ENCODE measurements around the gene AKAP13. TPM values are rescaled to one million over a fixed set of nuclear protein-coding genes. Genes with fewer than 3 reads are reported as not detected.
A peak's percentile ranks its signal among the peaks of the same experiment; 100 is the strongest.

Gene AKAP13
- total RNA-seq, 2 experiments from 2014 or later, result 106 to 113 TPM

DNA sequence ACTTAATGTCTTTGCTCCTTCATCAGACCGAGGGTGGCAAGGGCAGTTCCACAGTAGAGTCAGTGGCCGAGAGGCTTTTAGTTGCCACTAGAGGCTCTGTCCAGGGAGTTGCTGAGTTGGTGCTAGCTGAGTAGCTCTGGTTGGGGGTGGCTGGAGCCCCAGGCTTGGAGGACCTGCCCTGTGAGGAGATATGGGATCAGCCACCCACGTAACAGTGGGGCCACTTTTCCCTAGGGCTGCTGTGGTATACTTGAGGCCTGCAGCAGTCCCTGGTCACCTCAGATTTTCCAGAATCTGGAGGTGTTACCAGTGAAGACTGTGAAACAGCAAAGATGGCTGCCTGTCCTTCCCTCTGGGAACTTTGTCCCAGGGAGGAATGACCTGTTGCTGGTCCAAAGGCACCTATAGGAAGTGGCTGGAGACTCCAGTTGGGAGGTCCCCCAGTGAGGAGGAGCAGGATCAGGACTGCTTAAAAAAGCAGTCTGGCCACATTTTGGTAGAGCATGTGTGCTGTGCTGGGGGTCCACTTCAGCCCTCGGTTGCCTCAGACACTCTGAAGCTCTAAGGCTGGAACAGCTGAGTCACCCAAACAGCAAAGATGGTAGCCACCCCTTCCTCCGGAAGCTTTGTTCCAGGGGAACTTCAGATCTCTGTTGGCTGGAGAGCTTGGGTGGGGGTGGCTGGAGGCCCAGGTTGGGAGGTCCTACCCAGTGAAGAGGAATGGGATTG lies 72.9 kb downstream of the AKAP13 start:
- intact Hi-C loops (cut with micrococcal nuclease), result no loop called here
- H3K36me3 Mint-ChIP-seq, result peaks cover 21% of the 10 kb centered on the region
- DNase-seq, result no peak
- POLR2A ChIA-PET, result no interaction called here
- CTCF ChIA-PET, result interaction anchor here (1.1 to 1.4 kb wide), 2 partner anchors 33 to 157 kb away, joined by 3 to 5 read pairs; no protein-coding TSS in a partner anchor
- H3K27ac Mint-ChIP-seq, result peak overlapping the region; percentile 31
- peaks cover 68% of the 10 kb centered on the region for H3K4me1 Mint-ChIP-seq (ENCODE audit: low read depth)
- H3K9me3 Mint-ChIP-seq, result peaks cover 28% of the 10 kb centered on the region
- no peak overlapping the region for H3K4me3 Mint-ChIP-seq
- H3K27me3 Mint-ChIP-seq, result no peaks in the 10 kb centered on the region

DNA sequence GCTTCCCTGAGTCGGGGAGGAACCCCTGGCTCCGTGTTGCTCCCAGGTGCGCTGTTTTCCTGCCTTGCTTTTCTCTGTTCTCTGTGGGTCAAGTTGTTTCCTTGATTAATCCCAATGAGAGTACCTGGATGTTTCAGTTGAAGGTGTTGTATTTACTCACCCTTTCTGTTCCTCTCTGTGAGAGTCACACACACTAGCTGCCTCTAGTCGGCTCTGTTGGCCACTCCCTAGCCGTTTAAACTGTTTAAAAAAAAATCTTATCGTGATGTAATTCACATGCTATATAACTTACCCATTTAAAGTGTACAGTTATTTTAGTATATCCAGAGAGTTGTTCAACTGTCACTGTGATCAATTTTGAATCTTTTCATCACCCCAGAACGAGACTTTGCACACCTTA lies 74.0 kb downstream of the AKAP13 start:
- intact Hi-C loops (cut with micrococcal nuclease), result no loop called here
- Mint-ChIP-seq H3K9me3 (peaks cover 22% of the 10 kb centered on the region), H3K4me3 (no peak overlapping the region), H3K27me3 (no peaks in the 10 kb centered on the region), H3K27ac (no peak overlapping the region), H3K4me1 (ENCODE audit: low read depth) (peaks cover 68% of the 10 kb centered on the region), H3K36me3 (peaks cover 18% of the 10 kb centered on the region)
- ChIA-PET CTCF (interaction anchor here (1.4 kb wide), 1 partner anchor 32 kb away, joined by 5 read pairs; no protein-coding TSS in a partner anchor), POLR2A (no interaction called here)
- DNase-seq, result no peak

DNA sequence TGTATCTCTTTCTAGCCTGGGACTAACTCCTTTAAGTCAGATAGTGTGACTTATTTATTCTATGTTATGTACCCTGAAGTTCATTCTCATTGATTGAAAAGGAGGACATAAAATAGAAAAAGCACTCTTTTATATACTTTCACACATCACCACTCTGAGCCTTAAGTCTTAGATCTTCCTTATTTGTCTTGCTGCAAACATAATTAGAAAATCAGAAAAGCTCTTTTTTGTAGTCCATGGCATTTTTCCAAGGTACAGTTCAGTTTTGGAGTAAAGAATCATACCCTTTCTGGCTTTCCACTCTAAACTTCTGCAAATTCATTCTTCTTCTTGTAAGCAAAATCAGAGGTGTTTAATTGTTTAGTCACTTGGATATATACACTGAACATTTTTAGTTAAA lies 75.5 kb downstream of the AKAP13 start:
- Mint-ChIP-seq H3K36me3 (peaks cover 6% of the 10 kb centered on the region), H3K4me1 (ENCODE audit: low read depth) (peaks cover 71% of the 10 kb centered on the region), H3K4me3 (no peak overlapping the region), H3K27ac (no peak overlapping the region), H3K27me3 (no peaks in the 10 kb centered on the region), H3K9me3 (peaks cover 7% of the 10 kb centered on the region)
- ChIA-PET CTCF (no interaction called here), POLR2A (no interaction called here)
- intact Hi-C loops (cut with micrococcal nuclease), result no loop called here
- no peak for DNase-seq

DNA sequence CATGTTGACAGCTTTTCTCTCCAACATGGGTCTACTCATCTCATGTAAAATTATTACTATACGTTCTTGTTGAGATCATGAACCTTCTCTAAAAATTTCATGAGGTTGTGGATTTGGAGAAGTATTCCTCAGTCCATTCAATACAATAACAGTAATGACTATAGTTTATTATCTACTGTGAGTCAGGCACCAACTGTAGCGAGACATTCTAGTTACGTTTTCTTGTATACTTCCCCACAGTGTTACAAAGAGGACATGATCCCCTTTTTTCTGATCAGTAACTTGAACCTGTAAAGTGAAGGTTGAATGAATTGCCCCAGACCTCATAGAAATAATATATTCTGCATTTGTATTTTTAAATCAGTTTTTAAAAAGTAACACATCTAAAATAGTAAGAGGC lies 76.4 kb downstream of the AKAP13 start:
- Mint-ChIP-seq H3K27ac (no peak overlapping the region), H3K4me3 (no peak overlapping the region), H3K27me3 (no peaks in the 10 kb centered on the region), H3K9me3 (no peaks in the 10 kb centered on the region), H3K36me3 (peaks cover 1% of the 10 kb centered on the region), H3K4me1 (ENCODE audit: low read depth) (peaks cover 67% of the 10 kb centered on the region)
- ChIA-PET CTCF (interaction anchor here (1.1 kb wide), 1 partner anchor 122 kb away, joined by 3 read pairs; no protein-coding TSS in a partner anchor), POLR2A (no interaction called here)
- DNase-seq, result no peak
- intact Hi-C loops (cut with micrococcal nuclease), result no loop called here

DNA sequence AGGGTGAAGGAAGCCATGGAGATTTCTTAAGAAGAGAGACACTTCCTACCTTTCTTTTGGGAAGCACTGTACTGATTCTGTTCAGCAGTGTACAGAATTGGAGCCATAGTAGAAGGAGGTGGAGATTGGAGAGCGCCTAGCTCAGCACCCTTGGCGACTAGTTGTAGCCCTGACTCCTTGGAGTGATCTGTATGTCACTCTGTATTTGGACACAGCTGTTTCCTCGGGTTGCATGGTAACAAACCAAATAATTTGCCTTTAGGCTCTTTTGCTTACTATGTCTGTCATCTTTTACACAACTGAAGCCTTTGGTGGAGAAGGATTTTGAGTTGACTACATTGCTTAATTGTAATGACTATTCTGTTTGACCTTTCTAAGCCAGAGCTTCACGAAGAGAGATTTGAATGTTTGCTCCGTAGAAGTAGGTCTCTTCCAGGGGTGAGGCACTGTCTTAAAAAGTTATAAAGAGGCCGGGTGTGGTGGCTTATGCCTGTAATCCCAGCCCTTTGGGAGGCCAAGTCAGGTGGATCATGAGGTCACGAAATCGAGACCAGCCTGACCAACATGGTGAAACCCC lies 77.1 kb downstream of the AKAP13 start:
- intact Hi-C loops (cut with micrococcal nuclease), result no loop called here
- Mint-ChIP-seq H3K27me3 (no peaks in the 10 kb centered on the region), H3K9me3 (no peaks in the 10 kb centered on the region), H3K4me1 (ENCODE audit: low read depth) (peaks cover 67% of the 10 kb centered on the region), H3K27ac (no peak overlapping the region), H3K36me3 (peaks cover 2% of the 10 kb centered on the region), H3K4me3 (no peak overlapping the region)
- ChIA-PET POLR2A (no interaction called here), CTCF (interaction anchor here (0.8 to 1.1 kb wide), 2 partner anchors 122 to 126 kb away, joined by 3 read pairs; no protein-coding TSS in a partner anchor)
- no peak for DNase-seq

DNA sequence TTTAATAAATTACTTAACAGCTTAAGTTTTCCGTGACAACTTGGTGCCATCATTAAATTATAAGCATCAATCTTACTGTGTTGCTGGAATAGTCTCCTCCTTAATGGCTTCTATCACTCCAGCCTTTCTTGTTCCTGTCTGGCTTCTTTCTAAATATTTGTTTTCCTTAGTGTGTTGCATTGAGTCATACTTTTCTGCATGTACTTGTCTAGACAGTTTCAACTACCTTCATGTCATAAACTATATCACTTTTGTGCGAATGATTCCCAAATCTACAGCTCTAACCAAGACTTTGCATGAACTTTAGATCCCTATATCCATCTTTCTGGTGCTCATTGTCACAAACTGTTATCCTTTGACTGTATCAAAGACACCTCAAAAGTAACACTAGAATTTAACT lies 78.4 kb downstream of the AKAP13 start:
- H3K27ac Mint-ChIP-seq, result no peak overlapping the region
- ChIA-PET CTCF (no interaction called here), POLR2A (no interaction called here)
- peaks cover 2% of the 10 kb centered on the region for H3K36me3 Mint-ChIP-seq
- H3K4me3 Mint-ChIP-seq, result no peak overlapping the region
- no peak for DNase-seq
- no peaks in the 10 kb centered on the region for H3K9me3 Mint-ChIP-seq
- peaks cover 64% of the 10 kb centered on the region for H3K4me1 Mint-ChIP-seq (ENCODE audit: low read depth)
- H3K27me3 Mint-ChIP-seq, result no peaks in the 10 kb centered on the region
- intact Hi-C loops (cut with micrococcal nuclease), result no loop called here

DNA sequence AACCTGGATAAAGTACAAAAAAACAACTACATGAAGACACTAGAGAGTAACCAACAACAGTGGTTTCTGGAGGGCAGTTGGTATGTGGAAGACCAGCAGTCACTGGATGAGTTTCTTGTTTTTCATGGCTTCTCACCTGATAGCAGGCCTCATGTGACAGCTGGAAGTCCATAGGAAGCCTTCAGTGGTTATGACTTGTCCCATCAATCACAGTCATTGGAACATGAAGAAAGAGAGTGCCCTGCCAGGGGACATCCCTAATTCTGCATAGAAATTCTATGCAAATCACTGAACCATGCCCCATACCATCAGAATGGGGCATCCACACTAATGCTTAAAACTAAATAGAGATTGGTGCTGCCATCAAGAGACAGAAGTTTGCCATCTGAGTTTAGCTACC lies 81.6 kb downstream of the AKAP13 start:
- Mint-ChIP-seq H3K36me3 (peaks cover 2% of the 10 kb centered on the region), H3K27me3 (no peaks in the 10 kb centered on the region), H3K9me3 (no peaks in the 10 kb centered on the region), H3K4me1 (ENCODE audit: low read depth) (peaks cover 49% of the 10 kb centered on the region), H3K4me3 (no peak overlapping the region), H3K27ac (no peak overlapping the region)
- intact Hi-C loops (cut with micrococcal nuclease), result no loop called here
- no peak for DNase-seq
- POLR2A ChIA-PET, result no interaction called here
- CTCF ChIA-PET, result interaction anchor here (0.9 kb wide), 1 partner anchor 20 kb away, joined by 3 read pairs; no protein-coding TSS in a partner anchor

DNA sequence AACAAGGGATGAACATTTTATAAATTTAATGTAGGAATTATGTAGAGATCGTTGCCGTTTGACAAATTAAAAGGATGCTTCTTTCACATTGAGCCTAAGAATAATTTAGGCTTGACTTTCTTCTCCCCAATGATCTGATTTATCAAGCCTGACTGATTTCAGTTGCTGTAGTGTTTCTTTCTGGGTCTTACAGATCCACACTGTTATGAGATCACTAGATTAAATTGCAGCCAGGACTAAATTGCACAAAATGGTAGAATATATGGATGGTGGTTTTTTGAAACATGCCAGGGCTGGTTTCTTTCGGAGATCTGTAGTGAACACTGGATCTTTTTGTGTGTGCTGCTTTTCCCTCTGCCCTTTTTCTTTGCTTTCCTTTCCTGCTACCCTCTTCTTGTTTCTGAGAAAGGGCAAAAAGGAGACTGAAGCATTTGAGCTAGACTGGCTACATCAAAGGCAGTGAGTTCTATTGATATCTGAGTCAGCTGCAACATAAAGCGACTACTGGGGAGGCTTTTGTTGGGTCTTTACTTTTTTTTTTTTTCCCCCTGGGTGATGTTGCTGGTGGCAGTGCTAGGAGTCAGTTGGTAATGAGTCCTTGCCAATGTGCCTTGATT lies 83.0 kb downstream of the AKAP13 start:
- Mint-ChIP-seq H3K27ac (no peak overlapping the region), H3K36me3 (peaks cover 2% of the 10 kb centered on the region), H3K4me1 (ENCODE audit: low read depth) (peaks cover 47% of the 10 kb centered on the region), H3K4me3 (no peak overlapping the region), H3K27me3 (no peaks in the 10 kb centered on the region), H3K9me3 (no peaks in the 10 kb centered on the region)
- intact Hi-C loops (cut with micrococcal nuclease), result no loop called here
- ChIA-PET CTCF (no interaction called here), POLR2A (no interaction called here)
- DNase-seq, result no peak

DNA sequence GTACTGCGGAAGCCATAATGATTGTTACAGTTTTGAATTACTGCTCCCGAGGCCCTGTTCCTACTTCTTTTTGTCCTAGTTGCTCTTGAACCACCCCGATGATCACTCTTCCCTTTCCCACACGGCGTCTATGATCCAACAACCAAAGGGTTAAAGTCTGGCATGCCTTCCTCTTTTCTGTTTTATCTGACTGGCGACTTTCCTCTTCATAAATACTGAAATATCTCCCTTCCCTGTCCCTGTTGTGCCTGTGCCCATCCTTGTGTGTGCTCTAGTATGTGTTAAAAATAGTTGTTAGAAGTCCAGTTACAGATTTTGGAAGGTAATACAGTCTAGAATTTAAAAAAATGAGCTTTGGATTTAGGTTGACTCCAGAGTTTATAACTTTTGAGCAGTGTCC lies 83.6 kb downstream of the AKAP13 start:
- Mint-ChIP-seq H3K9me3 (no peaks in the 10 kb centered on the region), H3K27me3 (no peaks in the 10 kb centered on the region), H3K36me3 (peaks cover 2% of the 10 kb centered on the region), H3K4me3 (no peak overlapping the region), H3K27ac (no peak overlapping the region), H3K4me1 (ENCODE audit: low read depth) (peaks cover 44% of the 10 kb centered on the region)
- intact Hi-C loops (cut with micrococcal nuclease), result no loop called here
- no peak for DNase-seq
- ChIA-PET POLR2A (no interaction called here), CTCF (no interaction called here)

DNA sequence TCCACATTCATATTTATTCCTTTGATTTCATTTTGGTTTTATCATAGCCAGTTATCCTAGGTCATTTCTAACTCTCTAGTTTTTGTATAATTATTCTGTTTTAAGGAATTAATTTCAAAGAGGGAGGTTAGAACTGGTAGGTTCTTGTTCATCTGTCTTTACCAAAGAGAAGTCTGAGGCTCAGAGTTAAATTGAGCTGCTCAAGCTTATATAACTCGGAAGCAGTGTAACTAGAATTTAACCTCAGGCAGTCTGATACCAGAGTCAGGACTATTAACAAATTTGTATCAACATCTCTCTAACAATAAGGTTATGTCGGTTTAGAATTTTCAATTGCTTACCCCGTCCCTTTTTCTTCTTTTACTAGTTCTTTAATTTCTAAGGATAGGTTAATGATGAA lies 84.1 kb downstream of the AKAP13 start:
- Mint-ChIP-seq H3K9me3 (no peaks in the 10 kb centered on the region), H3K4me1 (ENCODE audit: low read depth) (peaks cover 45% of the 10 kb centered on the region), H3K27ac (no peak overlapping the region), H3K27me3 (no peaks in the 10 kb centered on the region), H3K36me3 (peaks cover 2% of the 10 kb centered on the region), H3K4me3 (no peak overlapping the region)
- no peak for DNase-seq
- ChIA-PET POLR2A (no interaction called here), CTCF (no interaction called here)
- intact Hi-C loops (cut with micrococcal nuclease), result no loop called here

DNA sequence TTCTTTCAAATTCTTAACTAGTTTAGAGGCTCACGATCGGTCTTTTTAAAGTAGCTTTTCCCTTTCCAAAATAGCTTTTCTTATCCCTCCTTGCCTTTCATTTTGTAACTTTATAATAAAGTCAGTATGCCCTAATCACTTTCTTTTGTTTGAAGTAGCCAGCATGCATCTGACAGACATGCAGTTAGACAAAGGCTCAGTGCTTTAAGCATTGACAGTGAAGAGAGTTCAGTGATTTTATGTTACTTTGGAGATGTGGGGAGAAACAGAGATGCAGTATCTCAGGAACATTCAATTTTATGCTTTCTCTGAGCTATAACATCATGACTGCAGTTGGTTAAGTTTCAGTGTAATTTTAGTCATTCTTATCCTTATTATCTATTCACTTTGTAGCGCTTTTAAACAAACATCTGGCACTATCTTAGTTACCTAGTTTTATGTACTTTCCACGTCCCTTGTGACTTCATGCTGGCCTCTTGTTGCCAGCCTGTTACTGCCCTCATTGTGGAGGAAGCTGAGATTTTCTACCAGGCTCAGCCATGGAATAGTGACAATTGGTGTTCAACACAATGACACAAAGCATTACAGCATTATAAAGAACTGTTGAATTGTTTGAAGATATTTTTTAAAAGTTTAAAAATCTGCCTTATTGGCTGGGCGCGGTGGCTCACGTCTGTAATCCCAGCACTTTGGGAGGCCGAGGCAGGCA lies 90.3 kb downstream of the AKAP13 start:
- ChIA-PET CTCF (interaction anchor here (1.1 kb wide), 1 partner anchor 174 kb away, joined by 5 read pairs; no protein-coding TSS in a partner anchor), POLR2A (no interaction called here)
- no peak overlapping the region for H3K27ac Mint-ChIP-seq
- no peaks in the 10 kb centered on the region for H3K36me3 Mint-ChIP-seq
- H3K4me1 Mint-ChIP-seq (ENCODE audit: low read depth), result peaks cover 52% of the 10 kb centered on the region
- no peaks in the 10 kb centered on the region for H3K27me3 Mint-ChIP-seq
- no peak for DNase-seq
- H3K4me3 Mint-ChIP-seq, result no peak overlapping the region
- intact Hi-C loops (cut with micrococcal nuclease), result no loop called here
- H3K9me3 Mint-ChIP-seq, result no peaks in the 10 kb centered on the region

DNA sequence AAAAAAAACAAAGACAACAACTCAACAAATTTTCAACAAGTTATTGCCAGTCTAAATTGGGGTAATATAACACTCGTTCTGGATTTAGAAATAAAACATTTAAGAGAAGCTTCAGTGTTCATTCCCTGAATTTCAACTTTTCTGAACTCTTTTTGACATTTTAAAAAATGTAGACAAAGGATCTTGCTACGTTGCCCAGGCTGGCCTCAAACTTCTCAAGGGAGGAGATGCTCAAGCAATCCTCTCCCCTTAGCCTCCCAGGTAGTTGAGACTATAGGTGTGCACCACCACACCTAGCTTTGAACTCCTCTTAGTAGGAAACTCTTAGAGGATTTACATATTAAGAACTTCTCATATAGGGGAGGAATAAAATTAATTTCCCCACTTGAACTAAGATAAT lies 91.9 kb downstream of the AKAP13 start:
- Mint-ChIP-seq H3K9me3 (no peaks in the 10 kb centered on the region), H3K27me3 (no peaks in the 10 kb centered on the region), H3K36me3 (no peaks in the 10 kb centered on the region), H3K4me3 (no peak overlapping the region), H3K27ac (no peak overlapping the region), H3K4me1 (ENCODE audit: low read depth) (peaks cover 61% of the 10 kb centered on the region)
- POLR2A ChIA-PET, result no interaction called here
- intact Hi-C loops (cut with micrococcal nuclease), result no loop called here
- no peak for DNase-seq
- CTCF ChIA-PET, result interaction anchor here (0.6 to 1.2 kb wide), 3 partner anchors 50 to 176 kb away, joined by 3 to 5 read pairs (median 3); no protein-coding TSS in a partner anchor

Measured in activated CD4-positive, alpha-beta memory T cell treated with anti-CD3 and anti-CD28 coated beads for 36 hours (primary cell).